Heart left ventricle (tissue), 13 donors: ENCODE data around the gene OR5H15.

Experiments used
- CTCF ChIP-seq, 12 donors: fragments of 200-600 bp; sonication (generic) in 4 of 12; IDR thresholded peaks; one replicate each; pipeline versions ENCODE4 v1.5.0 to v1.8.0; 2018 to 2022; ENCODE audit warnings: antibody characterized with exemption in 12 of 12, mild to moderate bottlenecking in 5 of 12
- POLR2A ChIP-seq, 2 donors: fragments of 450-650 bp; IDR thresholded peaks; one replicate each; pipeline ENCODE4 v1.6.1; 2017; ENCODE audit warnings: antibody characterized with exemption in 2 of 2, mild to moderate bottlenecking in 2 of 2, moderate library complexity in 2 of 2
- donor health status: ischemic (EF 13 %, LVEDD 7.1; RV severe dilation, severe dysfunction).
- donor health status: DM: no; HTN: yes; CAD: no.
- donor health status: DM: no; HTN: no; CAD: no.
- donor health status: ischemic (EF 25% LVEDD 6.9; RV normal size, moderate dysfunction).
- donor health status: ischemic (EF 25% LVEDD 5.7; RV mildly dilated, moderate dysfunction).
- donor health status: ischemic (EF 35%, LVEDD 5.7; RV mildly dilated, moderate dysfunction).
- donor health status: nonischemic (EF 11% LVEDD 7.7; RV severe dilation, severe dysfunction).
- donor health status: DM: yes; HTN: yes; CAD: no.
- donor health status: PGD.
- donor health status: ischemic (EF 29% LVEDD 5.4; RV normal size, mild dysfunction).
- donor health status: nonischemic (EF 23%, LVEDD 6.1; RV moderate dilation, normal function).

DNA sequence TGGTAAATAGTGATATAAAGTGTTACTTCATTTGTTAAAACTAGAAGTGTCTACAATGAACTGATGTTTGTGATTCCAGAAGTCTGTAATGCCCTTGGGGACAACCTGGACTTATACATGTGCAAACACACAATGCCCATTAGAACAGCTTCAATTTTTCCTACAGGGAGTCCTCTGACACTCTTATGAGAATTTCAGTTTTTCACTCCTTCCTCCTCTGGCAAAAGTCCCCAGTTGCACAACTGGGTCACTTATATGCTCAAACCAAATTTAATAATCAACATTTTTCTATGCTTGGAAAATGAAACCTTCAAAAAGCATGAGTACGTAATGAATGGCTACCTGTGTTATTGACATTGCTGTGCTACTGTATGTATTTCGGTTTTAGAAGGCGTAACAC, at the start of gene OR5H15:
- no peak for TF ChIP-seq CTCF (IDR thresholded peaks at IDR 0.05)
- TF ChIP-seq POLR2A (IDR thresholded peaks at IDR 0.05), result no peak
